Mucosa of descending colon (tissue), 3 donors: Measurements from ENCODE around the gene PCED1B. TPM values are rescaled to one million over a fixed set of nuclear protein-coding genes. Genes with fewer than 3 reads are reported as not detected.
A peak's percentile ranks its signal among the peaks of the same experiment; 100 is the strongest.

ENCODE experiments used
- ATAC-seq: fragments of 200-7000 bp; cut with Tn5 transposase; one replicate; pipeline ENCODE4 v1.9.1; 2020; ENCODE audit warnings: mild to moderate bottlenecking, moderate library complexity
- DNase-seq, 3 donors: peaks; one replicate each; pipeline ENCODE4 v3.0.0-alpha.2; 2020
- H3K36me3 ChIP-seq: fragments of 200-600 bp; one replicate; pipeline ENCODE4 v1.8.0; 2021; ENCODE audit warnings: low read depth, mild to moderate bottlenecking
- H3K4me1 ChIP-seq: fragments of 200-600 bp; one replicate; pipeline ENCODE4 v1.8.0; 2021; ENCODE audit warnings: low read depth, mild to moderate bottlenecking
- H3K4me3 ChIP-seq: fragments of 200-600 bp; one replicate; pipeline ENCODE4 v1.8.0; 2021; ENCODE audit warnings: mild to moderate bottlenecking
- H3K9me3 ChIP-seq: fragments of 200-600 bp; one replicate; pipeline ENCODE4 v1.8.0; 2021; ENCODE audit warnings: mild to moderate bottlenecking
- CTCF ChIP-seq: fragments of 200-600 bp; IDR thresholded peaks from one replicate; pipeline ENCODE4 v1.8.0; 2022; ENCODE audit warnings: antibody characterized with exemption, mild to moderate bottlenecking
- intact Hi-C, 2 donors: fragments of 100-400 bp; cut with DNase I in 1 of 2; cut with micrococcal nuclease in 1 of 2; formaldehyde crosslinking; loops; one replicate each; pipeline versions ENCODE4 v1.11.0 to v1.11.1; 2022; cut with DNase I, micrococcal nuclease
- total RNA-seq, 3 donors: library from RNA; stranded (reverse); fragmentation: NEBNext Ultra II Directional in 2 of 3; extraction: Animal tissue kit (Norgen Biotek cat#: 25700) in 2 of 3; gene quantifications; one replicate each; pipeline versions ENCODE4 v1.2.1 to v1.2.4, GENCODE V29; 2021 to 2023
- donor health status: DM: no; HTN: no; CAD: no; lungs with moderate emphysema.
- donor health status: DM: no; HTN: no; CAD: no.
- donor health status: DM: no; HTN: yes; CAD: no.

Gene PCED1B
- total RNA-seq, 3 donors from 2014 or later, result 2.2 to 4.7 (median 2.9) TPM

GRCh38 chr12:47190271-47190750, 110.9 kb downstream of the PCED1B start:
- DNase-seq (no peak), ATAC-seq (peak; percentile 16)
- intact Hi-C loops, result no loop called here
- Histone ChIP-seq H3K9me3 (no peaks in the 10 kb centered on the region), H3K4me3 (no peak overlapping the region), H3K4me1 (no peaks in the 10 kb centered on the region), H3K36me3 (no peaks in the 10 kb centered on the region)
- TF ChIP-seq CTCF, result no peak

GRCh38 chr12:47190905-47191304, 111.5 kb downstream of the PCED1B start:
- H3K4me3 ChIP-seq, result no peak overlapping the region
- no peak for ATAC-seq
- H3K9me3 ChIP-seq, result no peaks in the 10 kb centered on the region
- H3K4me1 ChIP-seq, result no peaks in the 10 kb centered on the region
- H3K36me3 ChIP-seq, result no peaks in the 10 kb centered on the region
- intact Hi-C loops, result no loop called here
- DNase-seq, result no peak
- TF ChIP-seq CTCF, result no peak

GRCh38 chr12:47192051-47192450, 112.6 kb downstream of the PCED1B start:
- Histone ChIP-seq H3K9me3 (no peaks in the 10 kb centered on the region), H3K36me3 (no peaks in the 10 kb centered on the region), H3K4me3 (no peak overlapping the region), H3K4me1 (no peaks in the 10 kb centered on the region)
- TF ChIP-seq CTCF, result no peak
- intact Hi-C loops, result no loop called here
- DNase-seq, result no peak
- no peak for ATAC-seq

GRCh38 chr12:47193066-47193465, 113.6 kb downstream of the PCED1B start:
- Histone ChIP-seq H3K9me3 (no peaks in the 10 kb centered on the region), H3K4me3 (no peak overlapping the region), H3K4me1 (no peaks in the 10 kb centered on the region), H3K36me3 (no peaks in the 10 kb centered on the region)
- intact Hi-C loops, result no loop called here
- ATAC-seq (peak; percentile 40), DNase-seq (no peak)
- TF ChIP-seq CTCF, result no peak

- ATAC-seq (no peak), DNase-seq (no peak)
Measured at GRCh38 chr12:47194501-47194900, 115.1 kb downstream of the PCED1B start.

More at GRCh38 chr12:47194501-47194900, 115.1 kb downstream of the PCED1B start:
- Histone ChIP-seq H3K4me1 (no peaks in the 10 kb centered on the region), H3K9me3 (no peaks in the 10 kb centered on the region), H3K36me3 (no peaks in the 10 kb centered on the region), H3K4me3 (no peak overlapping the region)
- no peak for TF ChIP-seq CTCF
- intact Hi-C loops, result no loop called here
